Karpas-422 (cell line): Measurements from ENCODE around the gene RAD51B. TPM values are rescaled to one million over a fixed set of nuclear protein-coding genes. Genes with fewer than 3 reads are reported as not detected.

ENCODE experiments used
- DNase-seq: peaks from one replicate; pipeline ENCODE4 v3.0.0-alpha.2; 2015
- H2AFZ ChIP-seq: fragments of 200-600 bp; sonication (generic); 2 replicates; pipeline ENCODE4 v1.6.1; 2014; ENCODE audit warnings: antibody characterized with exemption, low read length, mixed read lengths
- H3K27ac ChIP-seq: fragments of 200-600 bp; sonication (generic); 2 replicates; pipeline ENCODE4 v1.5.1; 2014; ENCODE audit warnings: mild to moderate bottlenecking, low read length, moderate library complexity
- H3K27me3 ChIP-seq: fragments of 200-600 bp; sonication (generic); 2 replicates; pipeline ENCODE4 v1.6.1; 2014; ENCODE audit warnings: low read length, mixed read lengths
- H3K36me3 ChIP-seq: fragments of 200-600 bp; sonication (generic); 2 replicates; pipeline ENCODE4 v1.6.1; 2014; ENCODE audit warnings: low read length, mixed read lengths; ENCODE audit not compliant: insufficient read depth
- H3K4me1 ChIP-seq: fragments of 200-600 bp; sonication (generic); 2 replicates; pipeline ENCODE4 v1.6.1; 2014; ENCODE audit warnings: mild to moderate bottlenecking, low read length, mixed read lengths
- H3K4me2 ChIP-seq: fragments of 200-600 bp; sonication (generic); 2 replicates; pipeline ENCODE4 v1.6.1; 2014; ENCODE audit warnings: low read length, low read depth, mild to moderate bottlenecking; ENCODE audit not compliant: poor library complexity, severe bottlenecking
- H3K4me3 ChIP-seq: fragments of 200-600 bp; sonication (generic); 2 replicates; pipeline ENCODE4 v1.5.1; 2014; ENCODE audit warnings: mild to moderate bottlenecking, antibody characterized with exemption, low read length, mixed read lengths
- H3K79me2 ChIP-seq: fragments of 200-600 bp; sonication (generic); 2 replicates; pipeline ENCODE4 v1.6.1; 2014; ENCODE audit warnings: mild to moderate bottlenecking, low read length, mixed read lengths
- H3K9ac ChIP-seq: fragments of 200-600 bp; sonication (generic); 2 replicates; pipeline ENCODE4 v1.6.0; 2014; ENCODE audit warnings: low read length
- H3K9me2 ChIP-seq: fragments of 200-600 bp; sonication (generic), shearing (Covaris generic); replicated peaks from 2 replicates; pipeline ENCODE4 v1.6.0; 2014; ENCODE audit warnings: mild to moderate bottlenecking, low read length, moderate library complexity; ENCODE audit not compliant: insufficient read depth
- H3K9me3 ChIP-seq: fragments of 300-700, 200-600 bp; sonication (generic); 2 replicates; pipeline ENCODE4 v1.6.1; 2014; ENCODE audit warnings: low read length, mixed read lengths
- H4K20me1 ChIP-seq: fragments of 200-600 bp; sonication (generic); 2 replicates; pipeline ENCODE4 v1.6.1; 2014; ENCODE audit warnings: mild to moderate bottlenecking, antibody characterized with exemption, low read length, low read depth; ENCODE audit not compliant: insufficient read depth
- total RNA-seq: library from RNA; depleted of rRNA; stranded (reverse); fragments of >200 nt; shearing (Covaris generic); gene quantifications from 2 replicates; pipeline ENCODE4 v1.2.3, GENCODE V29; 2014; ENCODE audit warnings: low replicate concordance

The RAD51B gene
- total RNA-seq, 1 experiment from 2014 or later = 107 TPM

- DNase-seq = no peak
- Histone ChIP-seq H3K9me2 (no peaks in the 10 kb centered on the region), H3K36me3 (no peaks in the 10 kb centered on the region), H4K20me1 (no peaks in the 10 kb centered on the region), H3K9me3 (no peaks in the 10 kb centered on the region), H3K79me2 (no peaks in the 10 kb centered on the region), H3K27me3 (no peaks in the 10 kb centered on the region), H2AFZ (no peak overlapping the region), H3K4me3 (no peak overlapping the region), H3K27ac (no peak overlapping the region), H3K4me2 (no peak overlapping the region), H3K9ac (no peak overlapping the region), H3K4me1 (no peaks in the 10 kb centered on the region)
Measured at GRCh38 chr14:68594737-68595380, 775.3 kb downstream of the RAD51B start.

- Histone ChIP-seq H2AFZ (no peak overlapping the region), H4K20me1 (no peaks in the 10 kb centered on the region; the same call in 1 of the 2 replicates), H3K79me2 (no peaks in the 10 kb centered on the region), H3K4me1 (no peaks in the 10 kb centered on the region), H3K36me3 (no peaks in the 10 kb centered on the region), H3K27ac (no peak overlapping the region), H3K9me2 (no peaks in the 10 kb centered on the region), H3K4me2 (no peak overlapping the region), H3K9me3 (no peaks in the 10 kb centered on the region), H3K27me3 (no peaks in the 10 kb centered on the region), H3K9ac (no peak overlapping the region), H3K4me3 (no peak overlapping the region)
- DNase-seq = no peak
Measured at GRCh38 chr14:68596211-68596610, 776.6 kb downstream of the RAD51B start.

- no peaks in the 10 kb centered on the region for H3K4me1 ChIP-seq
- no peak for DNase-seq
- no peaks in the 10 kb centered on the region for H3K9me2 ChIP-seq
- H2AFZ ChIP-seq = no peak overlapping the region
- H4K20me1 ChIP-seq = no peaks in the 10 kb centered on the region; the same call in 1 of the 2 replicates
- H3K36me3 ChIP-seq = no peaks in the 10 kb centered on the region
- H3K9ac ChIP-seq = no peak overlapping the region
- H3K27ac ChIP-seq = no peak overlapping the region
- no peaks in the 10 kb centered on the region for H3K27me3 ChIP-seq
- no peak overlapping the region for H3K4me2 ChIP-seq
- H3K4me3 ChIP-seq = no peak overlapping the region
- H3K79me2 ChIP-seq = no peaks in the 10 kb centered on the region
- H3K9me3 ChIP-seq = no peaks in the 10 kb centered on the region
Measured at GRCh38 chr14:68596701-68597100, 777.1 kb downstream of the RAD51B start.

- H3K79me2 ChIP-seq = no peaks in the 10 kb centered on the region
- no peaks in the 10 kb centered on the region; the same call in 1 of the 2 replicates for H4K20me1 ChIP-seq
- H3K36me3 ChIP-seq = no peaks in the 10 kb centered on the region
- H3K9me3 ChIP-seq = no peaks in the 10 kb centered on the region
- no peak overlapping the region for H3K9ac ChIP-seq
- no peak for DNase-seq
- no peaks in the 10 kb centered on the region for H3K9me2 ChIP-seq
- H2AFZ ChIP-seq = no peak overlapping the region
- H3K27me3 ChIP-seq = no peaks in the 10 kb centered on the region
- no peaks in the 10 kb centered on the region for H3K4me1 ChIP-seq
- no peak overlapping the region for H3K4me2 ChIP-seq
- H3K4me3 ChIP-seq = no peak overlapping the region
- H3K27ac ChIP-seq = no peak overlapping the region
Measured at GRCh38 chr14:68598089-68598488, 778.5 kb downstream of the RAD51B start.

GRCh38 chr14:68598621-68599447, 779.3 kb downstream of the RAD51B start:
- H4K20me1 ChIP-seq = no peaks in the 10 kb centered on the region; the same call in 1 of the 2 replicates
- no peak for DNase-seq
- no peaks in the 10 kb centered on the region for H3K36me3 ChIP-seq
- H2AFZ ChIP-seq = no peak overlapping the region
- no peaks in the 10 kb centered on the region for H3K9me2 ChIP-seq
- H3K27me3 ChIP-seq = no peaks in the 10 kb centered on the region
- no peak overlapping the region for H3K27ac ChIP-seq
- H3K4me1 ChIP-seq = no peaks in the 10 kb centered on the region
- H3K9ac ChIP-seq = no peak overlapping the region
- no peaks in the 10 kb centered on the region for H3K9me3 ChIP-seq
- H3K79me2 ChIP-seq = no peaks in the 10 kb centered on the region
- H3K4me2 ChIP-seq = no peak overlapping the region
- no peak overlapping the region for H3K4me3 ChIP-seq

GRCh38 chr14:68599896-68600610, 780.5 kb downstream of the RAD51B start:
- Histone ChIP-seq H3K36me3 (no peaks in the 10 kb centered on the region), H3K27ac (no peak overlapping the region), H3K4me2 (no peak overlapping the region)

GRCh38 chr14:68602507-68602906, 782.9 kb downstream of the RAD51B start:
- H3K27me3 ChIP-seq = no peaks in the 10 kb centered on the region
- H3K4me2 ChIP-seq = no peak overlapping the region
- H4K20me1 ChIP-seq = no peaks in the 10 kb centered on the region; the same call in 1 of the 2 replicates
- H3K27ac ChIP-seq = no peak overlapping the region
- H3K79me2 ChIP-seq = no peaks in the 10 kb centered on the region
- H3K36me3 ChIP-seq = no peaks in the 10 kb centered on the region
- no peak overlapping the region for H3K9ac ChIP-seq
- no peaks in the 10 kb centered on the region for H3K9me3 ChIP-seq
- DNase-seq = no peak
- H3K4me3 ChIP-seq = no peak overlapping the region
- no peak overlapping the region for H2AFZ ChIP-seq
- no peaks in the 10 kb centered on the region for H3K4me1 ChIP-seq
- H3K9me2 ChIP-seq = no peaks in the 10 kb centered on the region

More at GRCh38 chr14:68599896-68600610, 780.5 kb downstream of the RAD51B start:
- no peaks in the 10 kb centered on the region for H3K27me3 ChIP-seq
- DNase-seq = no peak
- H4K20me1 ChIP-seq = no peaks in the 10 kb centered on the region; the same call in 1 of the 2 replicates
- no peaks in the 10 kb centered on the region for H3K9me2 ChIP-seq
- no peak overlapping the region for H3K4me3 ChIP-seq
- no peaks in the 10 kb centered on the region for H3K9me3 ChIP-seq
- H2AFZ ChIP-seq = no peak overlapping the region
- no peaks in the 10 kb centered on the region for H3K79me2 ChIP-seq
- no peaks in the 10 kb centered on the region for H3K4me1 ChIP-seq
- no peak overlapping the region for H3K9ac ChIP-seq
